GM18511 (cell line): ENCODE data around the gene RAPH1.

Experiments
- ATAC-seq: cut with Tn5 transposase; IDR thresholded peaks from one replicate; pipeline ENCODE4 v1.9.1; 2021; ENCODE audit warnings: mild to moderate bottlenecking, moderate library complexity; ENCODE audit not compliant: unreplicated experiment

RAPH1 gene

DNA sequence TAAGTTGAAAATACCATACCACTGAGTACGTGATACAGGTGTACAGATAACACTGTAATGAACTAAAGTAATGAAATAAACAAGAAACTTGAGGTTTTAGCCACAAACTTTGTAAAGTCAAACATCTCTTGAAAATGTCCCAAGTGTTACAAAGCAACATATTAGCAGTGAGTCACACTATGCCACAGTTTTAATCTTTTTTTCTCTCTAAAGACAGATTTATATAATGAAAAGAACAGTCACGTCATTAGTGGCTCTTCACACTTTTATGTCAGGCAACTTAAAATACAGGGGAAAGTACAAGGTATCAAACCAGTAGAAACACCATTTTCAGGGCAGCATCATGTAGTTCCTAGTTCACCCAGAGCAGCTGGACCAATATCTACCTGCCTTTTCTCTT is 42.1 kb downstream of the RAPH1 start:
- ATAC-seq: no peak

DNA sequence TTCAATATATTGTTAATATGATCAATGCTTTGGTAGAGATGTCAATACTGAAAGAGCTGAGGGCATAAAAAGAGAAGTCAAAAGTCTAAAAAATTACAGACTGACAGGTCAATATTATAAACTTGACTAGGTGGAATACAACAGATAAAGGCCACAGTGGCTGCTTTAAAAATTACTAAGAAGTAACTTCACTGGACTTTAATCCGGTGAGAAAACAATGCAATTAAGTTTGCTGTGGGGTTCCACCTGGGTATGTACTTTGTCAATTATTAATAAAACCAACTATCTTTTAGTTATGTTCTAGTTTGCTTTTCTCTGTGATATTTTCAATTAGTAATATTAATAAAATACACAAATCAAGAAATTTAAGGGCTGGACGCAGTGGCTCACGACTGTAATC is 44.7 kb downstream of the RAPH1 start:
- ATAC-seq: no peak

DNA sequence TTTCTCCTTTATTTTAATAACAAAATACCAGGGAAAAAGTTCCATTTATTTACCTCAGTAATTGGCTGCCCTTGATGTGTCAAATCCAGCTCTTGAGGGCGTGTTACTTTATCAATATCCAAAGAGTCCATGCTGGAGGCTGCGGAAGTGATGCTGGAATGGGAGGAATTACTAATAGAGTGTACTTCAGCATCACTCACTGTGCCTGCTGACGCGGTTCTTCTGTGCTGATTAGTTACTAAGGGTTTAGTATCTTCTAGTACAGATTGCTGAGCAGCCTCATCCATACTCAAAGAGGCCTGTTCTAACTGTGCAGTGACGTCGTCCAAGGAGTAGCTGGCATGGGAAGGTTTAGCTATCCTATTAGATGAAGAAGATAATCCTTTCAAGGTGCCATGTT is 45.6 kb downstream of the RAPH1 start:
- ATAC-seq: no peak

DNA sequence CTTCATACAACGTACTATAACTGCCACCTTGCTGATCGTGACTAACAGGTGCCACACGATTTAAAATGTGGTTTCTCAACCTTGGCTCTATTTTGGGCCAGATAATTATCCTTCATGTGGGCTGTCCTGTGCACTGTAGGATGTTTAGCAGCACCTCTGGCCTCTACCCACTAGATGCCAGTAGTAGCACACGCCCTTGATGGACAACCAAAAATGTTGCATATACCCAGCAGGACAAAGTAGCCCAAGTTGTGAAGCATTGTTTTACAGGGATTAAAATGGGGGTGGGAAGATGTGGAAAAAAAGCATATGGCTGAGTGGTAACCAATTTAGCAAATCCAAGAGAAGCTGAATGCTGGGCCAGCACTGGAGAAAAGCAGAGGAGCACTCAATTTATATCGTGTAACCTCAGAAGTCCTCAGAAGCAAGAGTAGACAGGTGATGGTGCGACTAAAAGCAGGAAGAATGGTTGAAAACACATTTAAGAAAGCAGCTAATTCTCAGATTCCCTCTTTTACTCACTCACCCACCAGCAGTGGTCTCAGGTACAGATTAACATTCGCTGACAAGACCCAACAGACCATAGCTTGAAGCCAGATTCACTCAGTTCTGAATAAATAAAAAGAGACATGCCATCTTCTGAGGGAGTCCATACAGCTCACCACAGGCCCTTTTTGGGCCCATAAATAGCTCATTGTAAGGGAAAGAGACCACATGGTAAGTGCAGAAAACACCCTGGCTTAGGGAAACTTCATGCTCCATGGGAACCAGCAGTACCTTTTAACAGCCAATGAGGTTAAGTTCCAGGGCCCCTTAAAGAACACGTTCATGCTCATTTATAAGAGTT is 50.6 kb downstream of the RAPH1 start:
- no peak for ATAC-seq

DNA sequence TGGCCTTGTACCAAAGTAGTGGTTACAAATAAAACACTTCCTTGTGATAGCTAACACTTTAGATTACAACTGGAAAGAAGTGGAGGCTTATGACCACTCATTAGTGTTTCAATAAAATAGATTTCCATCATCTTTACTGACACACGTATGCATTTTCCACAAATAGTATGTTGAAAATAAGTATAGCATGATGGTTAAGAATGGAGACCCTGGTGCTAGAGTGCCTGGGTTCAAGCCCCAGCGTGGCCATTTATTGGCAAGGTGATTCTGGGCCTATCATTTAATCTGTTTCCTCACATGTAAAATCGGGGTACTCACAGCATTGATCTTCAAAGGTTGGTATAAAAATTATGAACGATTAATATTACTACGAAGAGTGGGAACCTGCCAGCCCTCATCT is 54.5 kb downstream of the RAPH1 start:
- ATAC-seq: no peak

DNA sequence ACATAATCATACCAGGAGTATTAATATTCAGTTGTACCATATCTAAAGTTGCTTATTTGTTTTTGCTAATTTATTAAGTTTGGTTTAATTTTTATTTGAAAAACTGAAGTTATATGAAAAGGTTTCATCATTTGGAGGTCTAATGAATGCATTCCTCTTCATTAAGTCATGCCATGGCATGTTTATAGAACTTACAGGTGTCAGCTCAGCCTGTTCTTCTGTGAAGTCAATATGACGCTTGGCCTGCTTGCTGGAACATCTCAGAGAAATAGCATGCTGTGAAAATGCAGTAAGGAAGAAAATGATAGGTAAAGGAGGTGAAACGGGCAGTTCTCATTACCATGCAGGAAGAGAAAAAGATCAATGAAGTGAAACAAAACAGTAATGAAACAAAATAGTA is 58.2 kb downstream of the RAPH1 start:
- no peak for ATAC-seq

DNA sequence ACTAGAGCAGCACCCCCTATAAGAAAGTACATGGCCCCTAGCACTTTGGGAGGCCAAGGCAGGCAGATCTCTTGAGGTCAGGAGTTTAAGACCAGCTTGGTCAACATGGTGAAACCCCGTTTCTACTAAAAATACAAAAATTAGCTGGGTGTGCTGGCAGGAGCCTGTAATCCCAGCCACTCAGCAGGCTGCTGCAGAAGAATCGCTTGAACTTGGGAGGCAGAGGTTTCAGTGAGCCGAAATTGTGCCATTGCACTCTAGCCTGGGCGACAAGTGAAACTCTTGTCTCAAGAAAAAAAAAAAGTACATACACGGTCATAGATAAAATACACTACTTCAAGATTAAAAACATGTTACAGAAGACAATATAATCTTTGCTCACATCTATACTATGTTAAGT is 63.8 kb downstream of the RAPH1 start:
- no peak for ATAC-seq

DNA sequence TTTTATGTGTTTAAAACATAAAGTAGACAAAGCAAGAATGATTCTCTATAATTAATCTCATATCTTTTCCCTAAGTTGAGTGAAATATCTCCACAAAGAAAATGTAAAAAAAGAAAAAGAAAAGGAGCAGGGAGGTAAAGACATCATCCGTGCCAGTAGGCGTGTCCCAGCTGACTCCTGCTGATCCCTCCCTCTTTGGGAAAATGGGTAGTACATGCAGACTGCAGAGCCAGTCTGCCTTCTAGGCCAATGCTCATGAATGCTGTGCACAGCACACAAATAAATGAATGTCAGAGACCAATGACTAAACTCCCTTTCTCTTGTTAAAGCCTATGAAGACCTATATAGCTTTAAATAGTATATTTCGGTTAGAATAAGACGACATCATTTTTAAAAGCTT is 64.7 kb downstream of the RAPH1 start:
- no peak for ATAC-seq

DNA sequence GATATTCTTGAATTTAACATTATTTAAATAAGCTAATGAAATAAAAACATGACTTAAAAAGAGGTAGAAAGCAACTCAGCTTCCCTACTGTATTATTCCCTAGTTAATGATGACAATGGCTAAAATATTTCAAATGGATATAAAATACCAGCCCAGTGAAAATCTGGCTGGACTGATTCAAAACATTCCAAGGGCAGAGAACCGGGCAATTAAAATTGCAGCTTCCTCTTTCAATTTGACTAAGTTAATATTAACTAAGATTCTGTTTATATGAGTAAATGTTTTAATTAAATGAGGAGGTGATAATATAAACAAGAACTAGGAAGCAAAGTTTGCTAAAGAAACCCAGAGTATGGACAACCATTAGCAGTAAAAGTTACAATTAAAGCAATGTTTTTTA is 65.6 kb downstream of the RAPH1 start:
- ATAC-seq: no peak

DNA sequence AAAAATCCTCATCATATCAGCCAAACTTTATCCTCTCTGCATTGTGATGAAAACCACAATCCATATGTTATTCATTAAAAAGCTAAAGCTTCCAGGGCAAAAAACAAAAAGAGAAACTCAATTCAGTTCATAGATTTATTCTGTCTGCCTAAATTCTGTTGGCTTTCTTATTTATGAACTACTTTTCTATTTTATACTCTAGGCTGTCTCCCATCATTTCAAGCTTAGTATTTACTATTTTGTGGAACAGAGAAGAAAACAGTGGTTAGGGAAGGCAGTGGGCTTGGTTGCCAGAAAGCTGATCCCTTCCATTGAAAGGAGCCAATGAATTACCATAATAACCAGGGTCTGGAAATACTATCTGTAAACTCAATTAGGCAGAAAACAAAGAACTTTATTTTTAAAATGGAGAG is 71.8 kb downstream of the RAPH1 start:
- ATAC-seq: no peak

DNA sequence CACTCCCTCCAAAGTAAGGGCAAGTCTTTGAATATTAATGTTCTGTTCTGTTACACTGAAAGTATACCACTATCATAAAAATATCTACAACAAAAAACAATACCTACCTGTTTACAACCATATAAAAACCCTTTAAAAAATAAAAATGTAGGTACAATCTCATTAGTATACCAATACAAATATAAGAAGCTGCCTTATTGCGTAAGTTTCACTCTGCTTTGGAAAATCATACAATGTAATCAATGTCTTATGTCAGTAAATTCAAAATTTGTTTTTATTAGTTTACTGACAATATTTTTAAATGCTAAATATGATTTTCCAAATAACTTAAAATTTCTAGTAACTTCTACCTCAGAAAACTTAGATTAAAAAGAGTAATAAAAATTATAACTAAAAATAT is 72.8 kb downstream of the RAPH1 start:
- no peak for ATAC-seq

DNA sequence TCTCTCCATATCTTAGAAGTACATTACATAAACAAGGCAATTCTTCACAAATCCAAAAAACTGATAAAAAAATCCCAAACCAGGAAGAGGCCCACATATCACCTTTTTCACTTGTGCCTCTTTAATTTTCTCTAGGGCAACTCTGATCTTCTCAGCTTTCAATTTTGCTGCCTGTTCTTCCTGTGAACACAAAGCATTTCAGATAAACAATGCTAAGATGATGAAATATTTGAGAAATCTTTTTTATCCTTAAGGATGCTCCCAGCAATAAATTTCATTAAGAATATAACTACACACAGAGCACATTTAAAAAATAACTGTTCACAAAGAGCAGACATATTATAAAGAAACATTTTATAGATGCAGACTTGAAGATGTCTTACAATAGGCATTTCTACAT is 73.4 kb downstream of the RAPH1 start:
- no peak for ATAC-seq

DNA sequence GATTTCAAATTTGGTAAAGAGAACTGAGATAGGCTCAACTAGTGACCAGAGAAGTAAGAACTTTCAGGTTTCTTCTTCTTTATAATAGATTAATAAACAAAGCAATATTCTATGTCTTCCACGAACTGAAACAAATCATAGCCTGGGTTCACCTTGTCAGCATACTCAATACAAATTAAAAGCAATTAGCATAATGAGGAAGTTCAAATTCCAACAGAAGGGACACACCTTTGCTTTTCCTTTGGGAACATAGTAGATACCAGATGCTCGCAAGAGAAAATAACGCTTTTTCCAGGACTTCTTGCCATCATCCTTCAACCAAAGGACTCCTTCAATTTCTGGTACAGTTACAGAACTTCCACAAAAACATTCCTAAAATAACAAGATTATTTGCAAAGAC is 79.9 kb downstream of the RAPH1 start:
- no peak for ATAC-seq

DNA sequence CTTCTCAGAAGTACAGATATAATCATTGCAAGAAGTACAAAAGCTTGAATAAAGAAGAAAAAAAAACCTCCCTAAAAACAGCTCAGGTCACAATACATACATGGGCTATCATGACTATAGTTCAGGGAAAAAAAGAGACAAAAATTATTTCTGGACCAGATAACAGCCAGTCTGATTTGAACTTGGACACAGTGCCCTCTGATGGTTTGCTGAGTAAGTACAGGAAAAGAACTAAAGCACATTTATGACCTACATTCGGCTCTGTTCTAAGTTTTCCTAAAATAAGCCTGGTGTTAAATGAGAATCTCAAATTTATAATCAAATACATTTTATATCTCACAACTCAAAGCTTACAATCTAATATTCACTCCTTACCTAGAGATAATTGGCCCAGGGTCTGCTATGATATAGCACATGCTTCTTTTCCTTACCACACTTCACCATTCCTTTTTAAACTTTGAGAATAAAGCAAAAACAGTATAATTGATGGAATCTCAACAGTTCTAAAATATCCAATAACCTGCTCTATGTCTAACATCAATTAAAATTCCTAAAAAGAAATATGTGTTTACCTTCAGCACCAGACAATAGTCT is 81.1 kb downstream of the RAPH1 start:
- peak; percentile 55 for ATAC-seq

DNA sequence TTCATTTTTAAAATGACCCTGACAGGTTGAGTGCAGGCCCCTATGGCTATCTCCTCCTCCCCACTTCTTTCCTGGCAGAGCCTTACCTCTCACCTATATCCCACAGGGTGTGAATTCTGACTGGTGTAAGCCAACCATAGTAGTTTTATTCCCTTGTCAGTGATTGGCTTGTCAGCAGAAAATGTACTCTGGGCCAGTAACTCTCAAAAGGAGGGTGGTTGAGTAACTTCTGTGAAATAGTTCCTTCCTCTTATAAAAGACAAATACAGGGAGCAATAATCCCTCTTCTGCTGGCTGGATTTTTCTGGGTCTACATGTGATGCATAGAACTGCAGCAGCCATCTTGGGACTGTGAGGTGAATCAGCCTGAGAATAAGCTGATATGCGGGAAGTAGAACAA is 83.4 kb downstream of the RAPH1 start:
- ATAC-seq: no peak

DNA sequence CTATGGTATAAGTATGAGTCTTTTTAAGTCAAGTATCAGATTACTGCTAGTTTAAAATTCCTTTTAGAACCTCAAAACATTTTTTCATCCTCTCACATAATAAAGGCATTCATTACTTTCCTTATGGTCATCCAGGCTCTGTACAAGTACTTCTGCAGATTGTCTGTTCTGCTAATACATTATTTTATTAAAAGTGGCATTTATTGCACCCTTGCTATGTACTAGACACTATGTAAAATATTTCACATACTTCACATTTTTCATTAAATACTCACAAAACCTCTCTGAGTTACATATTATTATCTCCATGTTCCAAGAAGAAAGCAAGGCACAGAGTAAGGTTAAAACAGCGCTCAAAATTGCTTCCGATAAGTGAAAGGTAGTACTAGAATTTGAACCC is 84.1 kb downstream of the RAPH1 start:
- ATAC-seq: no peak

DNA sequence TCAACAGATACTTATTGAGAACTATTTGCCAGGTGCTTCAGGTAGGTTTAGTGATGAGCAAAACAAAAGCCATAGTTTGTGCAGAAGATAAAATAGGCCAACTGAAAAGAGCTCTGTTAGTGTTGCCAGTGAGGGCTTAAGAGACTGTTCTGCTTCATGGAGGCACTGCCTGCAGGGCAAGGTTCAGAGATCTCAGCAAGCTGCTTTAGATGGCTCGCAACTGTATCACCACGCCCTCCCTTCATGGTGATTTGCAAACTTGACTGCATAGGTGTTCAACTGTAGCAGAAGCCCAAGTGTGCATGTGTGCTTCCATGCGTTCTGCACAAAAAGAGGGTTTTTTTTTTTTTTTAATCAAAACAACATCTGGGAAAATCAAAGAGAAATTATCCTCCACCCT is 84.5 kb downstream of the RAPH1 start:
- no peak for ATAC-seq

DNA sequence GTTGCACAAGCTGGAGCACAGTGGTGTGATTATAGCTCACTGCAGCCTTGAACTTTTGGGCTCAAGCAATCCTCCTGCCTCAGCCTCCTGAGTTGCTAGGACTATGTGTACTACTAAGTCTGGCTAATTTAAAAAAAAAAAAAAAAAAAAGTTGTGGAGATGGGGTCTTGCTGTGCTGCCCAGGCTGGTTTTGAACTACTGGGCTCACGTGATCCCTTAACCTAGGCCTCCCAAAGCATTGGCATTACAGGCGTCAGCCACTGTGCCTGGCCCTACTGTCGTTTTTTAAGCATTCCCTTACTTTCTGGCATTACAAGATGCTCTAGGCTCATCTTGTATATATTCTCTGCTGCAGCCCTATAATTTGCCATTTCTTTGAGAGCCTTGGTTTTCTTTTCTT is 88.3 kb downstream of the RAPH1 start:
- no peak for ATAC-seq

DNA sequence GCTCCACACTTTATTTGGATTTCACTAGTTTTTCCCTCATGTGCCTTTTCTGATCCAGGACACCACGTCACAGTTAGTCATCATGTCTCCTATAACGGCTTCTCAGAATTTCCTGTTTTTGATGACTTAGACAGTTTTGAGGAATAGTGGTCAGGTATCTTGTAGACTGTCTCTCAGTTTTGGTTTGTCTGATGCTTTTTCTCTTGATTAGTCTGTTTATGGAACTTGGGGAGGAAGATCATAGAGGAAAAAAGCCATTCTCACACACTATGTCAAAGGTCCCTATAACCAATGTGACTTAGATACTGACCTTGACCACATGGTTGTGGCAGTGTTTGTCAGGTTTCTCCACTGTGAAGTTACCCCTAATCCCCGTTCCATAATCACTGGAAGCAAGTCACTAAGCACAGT is 89.0 kb downstream of the RAPH1 start:
- ATAC-seq: no peak

DNA sequence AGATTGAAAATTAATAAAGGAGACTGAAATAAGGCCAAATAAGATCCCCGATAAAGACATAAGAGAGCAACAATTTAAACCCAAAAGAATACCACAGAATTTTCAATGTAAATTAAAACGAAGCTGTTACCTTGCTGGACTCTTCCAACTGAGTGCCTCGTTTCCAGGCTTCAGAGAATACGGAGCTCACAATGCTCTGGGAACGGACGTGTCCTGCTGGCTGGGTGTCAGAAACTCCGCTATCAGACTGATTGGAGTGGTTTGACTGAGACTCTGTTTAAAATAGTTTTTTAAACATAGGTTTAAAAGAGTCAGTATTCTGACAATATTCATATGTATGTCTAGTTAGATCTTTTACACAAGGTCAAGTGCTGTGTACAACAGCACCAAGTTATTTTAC is 90.4 kb downstream of the RAPH1 start:
- ATAC-seq: no peak

DNA sequence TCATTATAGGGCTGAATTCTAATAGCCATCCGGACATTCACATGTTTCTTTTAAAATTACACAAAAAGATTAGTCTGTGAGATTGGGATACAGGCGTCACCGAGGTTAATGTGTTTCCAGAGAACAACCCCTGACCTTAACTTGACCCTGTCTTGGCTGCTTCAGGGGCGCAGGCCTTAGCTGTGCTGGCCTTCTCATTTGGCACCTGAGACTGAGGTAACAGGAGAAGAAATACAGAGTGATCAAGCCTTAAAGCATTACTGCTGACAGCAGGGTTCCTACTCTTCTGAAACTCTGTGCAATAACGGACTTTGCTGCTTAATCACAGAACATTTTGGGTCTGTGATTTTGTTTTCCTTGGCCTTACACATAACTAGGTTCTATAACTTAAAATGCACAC is 92.6 kb downstream of the RAPH1 start:
- ATAC-seq: no peak

DNA sequence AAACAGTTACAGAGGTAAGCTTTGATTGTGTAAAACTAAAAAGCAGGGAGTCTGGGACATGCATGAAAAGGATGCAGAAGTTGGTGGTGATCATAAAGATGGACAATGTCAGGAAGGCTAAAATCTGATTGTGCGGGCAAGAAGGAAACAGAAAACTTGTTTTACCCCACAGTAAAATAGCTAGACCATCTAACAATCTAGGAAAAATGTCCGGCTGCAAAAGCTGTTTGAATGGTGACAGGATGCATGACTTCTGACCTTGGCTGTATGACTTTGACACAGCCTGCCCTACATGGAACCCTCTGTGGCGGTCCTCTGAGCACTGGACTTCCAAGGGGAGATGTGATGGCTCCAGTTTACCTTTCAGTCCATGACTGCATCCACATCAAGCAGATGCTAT is 93.6 kb downstream of the RAPH1 start:
- ATAC-seq: no peak

DNA sequence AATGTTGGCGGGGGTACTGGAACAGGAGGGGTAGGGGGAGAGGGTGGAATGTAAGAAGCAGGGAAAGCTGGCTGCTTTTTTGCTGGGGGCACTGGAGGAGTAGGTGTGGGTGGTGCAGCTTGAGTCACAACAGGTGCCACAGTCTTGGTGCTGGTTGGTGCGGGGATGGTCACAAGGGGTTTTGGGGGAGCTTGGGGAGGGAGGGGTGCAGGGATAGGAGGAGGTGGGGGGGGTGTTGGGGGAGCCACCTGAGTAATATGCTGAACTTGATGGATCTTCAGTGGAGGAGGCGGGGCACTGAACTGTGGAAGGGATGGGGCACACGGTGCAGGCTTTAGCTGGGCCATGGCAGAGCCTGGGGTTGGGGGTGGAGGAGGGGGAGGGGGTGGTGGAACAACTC is 94.4 kb downstream of the RAPH1 start:
- ATAC-seq: no peak
